HG02610 (cell line): ENCODE measurements around the gene NPY2R.

Source experiments
- ATAC-seq: cut with Tn5 transposase; IDR thresholded peaks from one replicate; pipeline ENCODE4 v1.9.1; 2021; ENCODE audit warnings: mild to moderate bottlenecking, moderate library complexity; ENCODE audit not compliant: unreplicated experiment

NPY2R gene

DNA sequence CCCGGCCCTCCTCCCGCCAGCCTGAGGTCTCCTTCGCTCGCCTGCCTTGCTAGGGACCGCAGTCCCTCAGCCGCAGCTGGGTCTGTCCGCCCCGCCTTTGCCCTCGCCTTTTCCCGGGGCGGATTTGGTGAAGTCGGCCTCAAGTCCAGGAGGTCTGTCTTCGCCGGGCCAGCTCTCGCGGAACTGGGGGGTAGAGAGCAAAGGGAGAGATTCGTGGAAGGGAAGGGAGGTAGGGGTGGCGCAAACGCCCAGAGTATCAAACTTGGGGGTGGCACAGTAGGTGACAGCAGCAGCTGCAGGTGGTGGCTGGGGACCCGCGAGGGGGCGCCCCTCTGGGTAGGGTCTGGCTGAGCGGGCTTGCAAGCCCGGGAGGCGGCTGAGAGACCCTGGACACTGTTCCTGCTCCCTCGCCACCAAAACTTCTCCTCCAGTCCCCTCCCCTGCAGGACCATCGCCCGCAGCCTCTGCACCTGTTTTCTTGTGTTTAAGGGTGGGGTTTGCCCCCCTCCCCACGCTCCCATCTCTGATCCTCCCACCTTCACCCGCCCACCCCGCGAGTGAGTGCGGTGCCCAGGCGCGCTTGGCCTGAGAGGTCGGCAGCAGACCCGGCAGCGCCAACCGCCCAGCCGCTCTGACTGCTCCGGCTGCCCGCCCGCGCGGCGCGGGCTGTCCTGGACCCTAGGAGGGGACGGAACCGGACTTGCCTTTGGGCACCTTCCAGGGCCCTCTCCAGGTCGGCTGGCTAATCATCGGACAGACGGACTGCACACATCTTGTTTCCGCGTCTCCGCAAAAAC is at the start of gene NPY2R:
NPY2R (plus strand) TSS at position 379 of the 797 bp plus-strand sequence. CDS start 5,304 bp downstream, outside the sequence.
- ATAC-seq, result no peak

DNA sequence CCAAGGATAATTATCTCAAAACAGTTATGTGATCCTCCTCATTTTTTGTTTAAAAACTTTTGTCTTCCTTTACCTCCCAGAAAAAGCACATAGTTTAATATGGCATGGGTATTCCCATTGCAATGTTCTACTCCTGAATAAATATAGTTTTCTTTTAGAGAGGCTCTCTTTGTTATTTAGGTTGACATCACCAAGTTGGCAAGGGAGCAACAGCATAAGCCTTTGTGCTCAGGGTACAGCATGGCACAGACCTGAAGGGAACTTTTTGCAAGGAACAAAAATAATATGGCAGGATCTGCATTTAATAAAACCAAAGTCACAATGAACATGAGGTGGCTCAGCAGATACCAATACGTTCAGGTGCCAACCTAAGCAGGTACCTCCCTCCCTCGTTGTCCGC is 47.1 kb upstream of the NPY2R start:
- ATAC-seq, result no peak

DNA sequence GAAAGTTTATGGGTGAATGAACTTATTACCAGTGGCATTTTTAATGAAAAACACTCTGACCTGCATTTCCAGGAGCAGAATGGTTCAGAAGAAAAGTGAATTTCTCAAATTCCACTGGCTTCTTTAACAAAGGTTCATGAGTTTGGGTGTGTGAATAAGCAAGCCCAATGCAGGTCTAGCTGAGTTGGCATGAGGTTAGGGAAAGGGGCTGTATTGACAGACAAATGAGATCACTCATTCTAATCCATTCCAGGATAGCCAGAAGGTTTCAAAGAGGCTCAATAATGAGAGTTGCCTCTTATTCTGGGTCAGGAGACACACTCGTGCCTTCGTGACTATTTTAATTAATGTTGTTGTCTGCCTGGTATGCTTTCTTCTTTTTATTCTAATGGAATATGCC is 43.7 kb upstream of the NPY2R start:
- no peak for ATAC-seq

DNA sequence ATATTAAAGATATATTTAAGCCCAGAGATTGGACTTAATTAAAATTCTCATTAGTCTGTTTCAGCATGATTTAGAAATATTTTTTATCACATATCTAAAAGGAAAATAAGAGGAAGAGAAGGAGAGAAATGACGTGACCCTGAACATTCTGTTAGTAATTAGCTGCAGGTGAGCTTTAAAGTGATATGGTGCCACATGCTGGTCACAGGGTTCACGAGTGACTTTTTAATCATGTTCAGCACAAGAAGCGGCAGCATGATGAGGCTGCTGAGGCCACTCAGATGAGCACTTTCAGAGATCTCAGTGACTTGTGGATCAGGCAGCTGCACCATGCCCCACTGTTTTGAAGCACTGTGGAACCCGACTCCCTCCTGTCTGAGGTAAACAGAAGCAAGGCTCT is 37.9 kb upstream of the NPY2R start:
- ATAC-seq, result no peak

- no peak for ATAC-seq
These were observed 35.1 kb upstream of the NPY2R start for GRCh38 chr4:155173371-155173770.

DNA sequence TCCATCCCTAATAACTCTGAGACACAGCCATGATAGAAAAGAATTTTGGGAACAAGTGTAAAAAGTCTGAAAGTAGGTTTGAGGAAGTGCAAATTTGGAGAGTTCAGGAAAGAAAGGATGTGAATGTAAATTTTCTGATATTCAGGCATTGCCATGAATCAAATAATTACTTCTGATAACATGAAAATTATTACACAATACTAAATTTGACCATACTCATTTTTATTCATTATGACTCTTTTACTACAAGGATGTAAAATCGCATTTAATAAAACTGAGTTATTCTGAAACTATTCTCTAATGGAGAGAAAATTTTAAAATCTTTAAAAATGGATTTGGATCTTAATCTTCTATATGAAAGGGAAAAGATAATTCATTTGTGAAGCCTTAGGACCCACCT is 33.8 kb upstream of the NPY2R start:
- no peak for ATAC-seq

- no peak for ATAC-seq
These were observed 29.2 kb upstream of the NPY2R start for GRCh38 chr4:155179216-155179615.

DNA sequence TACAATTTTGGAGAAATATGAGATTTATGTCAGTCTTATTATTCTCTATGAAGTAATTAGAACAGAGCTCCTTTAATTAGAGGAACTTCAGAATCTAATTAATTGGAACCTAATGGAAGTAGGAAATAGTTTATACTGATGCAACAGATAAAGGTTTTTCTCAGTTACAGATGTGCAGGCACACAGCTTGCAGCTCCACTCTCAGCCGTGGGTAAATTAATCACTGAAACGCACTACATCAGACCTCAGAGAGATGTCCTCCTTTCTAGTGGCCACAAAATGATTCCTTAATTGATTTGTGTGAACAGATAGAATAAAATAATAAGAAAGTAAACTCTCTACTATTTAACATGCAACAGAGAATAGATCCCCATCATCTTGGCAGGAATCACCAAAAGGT is 21.5 kb upstream of the NPY2R start:
- no peak for ATAC-seq

- no peak for ATAC-seq
These were observed 20.4 kb upstream of the NPY2R start for GRCh38 chr4:155187989-155188388.

DNA sequence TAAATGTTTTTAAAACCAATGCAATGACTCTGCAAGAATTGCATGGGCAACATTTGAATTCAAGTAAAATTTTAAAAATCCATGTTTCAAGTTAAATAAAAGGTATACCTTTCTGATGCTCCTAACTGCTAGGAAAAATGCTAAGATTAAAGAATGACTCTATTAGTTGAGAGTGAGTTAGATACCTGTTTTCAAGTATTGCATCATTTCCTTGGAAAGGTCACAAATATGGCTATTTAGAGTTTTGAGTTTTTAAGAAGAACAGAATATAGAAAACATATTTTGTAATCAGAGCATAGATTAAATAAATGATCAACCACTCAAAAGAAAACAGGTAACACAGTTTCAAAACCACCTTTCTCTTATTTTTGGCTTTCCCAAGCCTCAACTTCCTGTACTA is 18.3 kb upstream of the NPY2R start:
- ATAC-seq, result no peak

DNA sequence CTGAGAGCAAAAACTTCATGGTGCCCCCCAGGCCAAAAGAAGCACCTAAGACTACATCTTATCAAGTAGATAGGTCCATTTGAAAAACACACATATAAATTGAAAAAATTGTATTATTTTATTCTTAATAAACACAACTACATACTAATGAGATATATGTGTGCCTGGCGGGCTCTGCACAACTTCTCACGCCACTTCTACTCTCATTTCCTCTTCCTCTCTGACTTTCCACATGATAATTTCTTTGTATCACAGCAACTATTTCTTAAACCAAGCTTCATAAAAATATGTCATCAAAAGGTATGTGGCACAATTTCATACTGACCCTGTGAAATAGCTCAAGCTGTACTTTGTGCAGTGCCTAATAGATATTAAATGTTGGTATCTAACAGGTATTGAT is 10.7 kb upstream of the NPY2R start:
- no peak for ATAC-seq

DNA sequence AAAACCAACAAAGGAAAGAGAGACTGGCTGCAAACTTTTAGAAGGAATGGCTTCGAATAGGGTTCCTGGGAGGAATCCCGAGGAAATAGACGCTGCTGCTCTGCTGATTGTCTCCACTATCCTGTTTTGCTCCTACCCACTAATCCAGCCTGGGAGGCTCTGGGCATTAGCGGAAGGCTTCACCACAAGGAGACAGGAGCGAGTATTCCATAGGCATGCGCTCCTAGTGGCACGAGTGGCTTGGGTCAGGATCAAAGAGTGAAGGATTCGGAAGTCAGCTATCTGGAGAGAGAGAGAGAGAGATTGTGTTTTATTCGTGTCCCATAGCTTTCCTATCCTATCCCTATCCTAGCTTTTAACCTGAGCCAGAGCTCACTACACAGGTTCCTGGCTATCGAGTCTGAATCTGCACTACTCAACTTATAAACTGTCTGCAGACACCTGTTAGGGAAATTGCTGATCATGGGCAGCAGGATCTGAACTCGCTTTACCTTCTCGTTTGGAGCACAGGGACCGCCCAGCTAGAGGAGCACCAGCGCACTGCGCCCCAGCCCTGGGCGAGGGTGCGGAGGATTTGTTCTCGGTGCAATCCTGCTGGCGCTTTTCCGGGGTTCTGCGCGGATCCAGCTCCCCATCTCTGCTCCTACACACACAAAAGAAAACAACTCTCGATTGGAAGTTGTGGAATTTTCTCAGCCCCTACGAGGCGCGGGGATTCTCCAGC is 740 bp upstream of the NPY2R start:
- no peak for ATAC-seq

GRCh38 chr4:155220025-155220424 is 11.6 kb downstream of the NPY2R start:
- no peak for ATAC-seq

GRCh38 chr4:155227131-155227530 is 18.7 kb downstream of the NPY2R start:
- ATAC-seq, result no peak

GRCh38 chr4:155228713-155229112 is 20.3 kb downstream of the NPY2R start:
- ATAC-seq, result no peak

DNA sequence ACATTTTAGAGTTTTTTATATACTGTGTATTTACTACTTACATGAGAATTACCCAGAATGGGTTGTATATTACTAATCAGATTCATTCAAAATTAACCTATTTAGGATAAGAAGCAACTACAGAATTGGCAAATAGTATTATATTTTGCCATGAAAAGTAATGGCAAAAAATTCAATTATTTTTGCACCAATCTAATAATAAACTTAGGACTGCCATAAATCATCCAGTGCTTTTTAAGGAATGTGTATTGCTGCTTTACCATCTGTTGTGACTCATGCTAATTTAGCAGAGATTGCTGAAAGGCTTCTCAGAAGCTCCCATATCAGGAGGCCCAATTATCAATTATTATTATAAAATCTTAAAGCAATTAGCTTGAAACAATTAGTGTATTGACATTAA is 24.0 kb downstream of the NPY2R start:
- no peak for ATAC-seq

DNA sequence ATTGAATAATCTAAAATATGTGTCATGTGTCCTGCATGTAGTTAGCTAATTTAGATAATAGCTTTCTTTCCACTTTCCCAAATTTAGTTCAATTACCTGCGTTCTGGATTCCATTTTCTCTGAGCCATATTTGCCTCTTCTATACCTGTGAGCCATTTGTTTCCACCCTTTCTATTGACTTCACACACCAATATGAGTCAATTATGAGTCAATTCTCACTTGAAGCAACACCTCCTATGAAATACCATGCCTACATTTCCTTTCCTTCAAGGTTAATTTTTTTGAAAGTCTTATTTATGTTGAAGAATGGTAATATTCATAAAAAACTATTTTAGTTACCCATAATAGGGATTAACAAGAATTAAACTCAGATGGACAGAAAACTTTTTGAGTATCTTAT is 25.8 kb downstream of the NPY2R start:
- no peak for ATAC-seq

DNA sequence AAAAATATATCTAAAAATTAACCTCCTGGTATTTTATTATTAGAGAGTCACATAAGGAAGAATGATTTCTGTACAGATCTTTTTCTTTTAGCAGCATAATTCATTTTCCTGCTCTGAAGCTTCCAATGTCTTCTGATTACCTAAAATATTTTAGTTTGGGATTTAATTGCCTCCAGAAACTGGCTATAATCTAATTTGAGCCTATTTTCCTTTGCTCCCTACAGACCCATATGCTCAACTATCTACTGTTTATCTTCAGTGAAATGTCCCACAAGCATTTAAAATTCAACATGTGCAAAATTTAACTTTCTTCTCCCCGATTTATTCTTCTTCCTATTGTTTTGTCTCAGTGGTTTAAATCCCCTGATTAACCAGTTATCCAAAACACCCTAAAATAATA is 29.1 kb downstream of the NPY2R start:
- ATAC-seq, result no peak

- no peak for ATAC-seq
These were observed 32.8 kb downstream of the NPY2R start for GRCh38 chr4:155241225-155241624.

DNA sequence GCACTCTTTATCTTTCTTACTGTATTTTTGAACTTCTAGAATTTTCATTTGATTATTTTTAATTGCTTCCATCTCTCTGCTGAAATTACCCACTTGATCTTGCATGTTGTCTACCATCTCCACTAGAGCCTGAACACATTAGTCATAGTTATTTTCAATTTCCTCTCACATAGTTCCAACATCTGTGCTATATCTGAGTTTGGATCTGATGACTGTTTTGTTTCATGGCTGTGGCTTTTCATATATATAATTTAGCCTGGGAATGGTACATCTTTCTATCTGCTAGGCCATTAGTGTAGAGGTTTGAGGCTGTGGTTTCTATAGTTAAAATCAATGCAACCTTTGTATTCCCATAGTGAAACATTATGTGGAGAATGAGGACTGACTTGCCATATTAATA is 33.2 kb downstream of the NPY2R start:
- ATAC-seq, result no peak

DNA sequence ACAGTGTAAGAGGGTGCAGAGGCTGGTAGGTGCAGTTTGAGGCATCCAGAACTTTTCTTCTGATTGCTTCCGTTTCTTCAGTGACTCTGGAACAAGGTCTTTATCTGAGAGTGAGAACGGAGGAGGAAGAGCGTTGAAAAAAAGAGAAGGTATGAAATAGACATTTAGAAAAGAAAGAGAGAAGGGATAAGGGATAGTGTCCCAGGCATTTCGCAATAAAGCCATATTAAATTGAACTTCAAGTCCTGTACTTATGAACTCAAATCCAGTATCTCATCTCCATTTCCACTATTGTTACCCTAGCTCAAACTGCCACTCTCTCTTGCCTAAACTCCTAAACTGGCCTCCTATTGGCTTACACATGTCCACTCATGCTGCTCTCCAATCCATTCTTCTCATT is 36.7 kb downstream of the NPY2R start:
- no peak for ATAC-seq
